GM10266 (cell line): ENCODE data around the gene EBF4.
"Not testable (repeated sequence)": the region's sequence is repeated elsewhere in the genome, so short reads cannot be mapped to it uniquely, and the experiment has no call there.

Source experiments
- DNase-seq: peaks from one replicate; pipeline ENCODE4 v3.0.0; 2012; ENCODE audit errors: extremely low spot score
- TF ChIP-seq, protein P1 (sequence below): IDR thresholded peaks from 2 replicates; pipeline ENCODE4 v1.5.1; 2012; ENCODE audit warnings: mild to moderate bottlenecking, low read depth; ENCODE audit not compliant: control insufficient read depth, insufficient read depth; ENCODE audit errors: missing control alignments

EBF4 gene

DNA sequence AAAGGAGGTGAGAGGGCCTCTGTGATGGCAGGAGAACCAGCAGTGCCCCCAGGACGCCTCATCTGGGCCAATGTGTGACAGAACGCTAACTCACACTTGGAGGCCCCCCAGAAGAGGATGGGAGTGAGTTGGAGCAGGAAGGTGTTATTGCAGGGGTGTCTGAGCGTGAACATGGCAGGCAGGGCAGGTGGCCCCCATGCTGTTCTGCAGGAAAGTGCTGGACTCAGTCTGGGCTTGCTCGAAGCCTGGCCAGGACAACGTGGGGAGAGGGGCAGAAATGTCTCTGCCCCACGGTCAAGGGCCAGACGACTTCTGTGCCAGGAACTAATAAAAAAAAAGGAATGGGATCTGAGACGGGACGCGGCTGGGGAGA is 931 bp upstream of the EBF4 start:
- TF ChIP-seq, protein P1, sequence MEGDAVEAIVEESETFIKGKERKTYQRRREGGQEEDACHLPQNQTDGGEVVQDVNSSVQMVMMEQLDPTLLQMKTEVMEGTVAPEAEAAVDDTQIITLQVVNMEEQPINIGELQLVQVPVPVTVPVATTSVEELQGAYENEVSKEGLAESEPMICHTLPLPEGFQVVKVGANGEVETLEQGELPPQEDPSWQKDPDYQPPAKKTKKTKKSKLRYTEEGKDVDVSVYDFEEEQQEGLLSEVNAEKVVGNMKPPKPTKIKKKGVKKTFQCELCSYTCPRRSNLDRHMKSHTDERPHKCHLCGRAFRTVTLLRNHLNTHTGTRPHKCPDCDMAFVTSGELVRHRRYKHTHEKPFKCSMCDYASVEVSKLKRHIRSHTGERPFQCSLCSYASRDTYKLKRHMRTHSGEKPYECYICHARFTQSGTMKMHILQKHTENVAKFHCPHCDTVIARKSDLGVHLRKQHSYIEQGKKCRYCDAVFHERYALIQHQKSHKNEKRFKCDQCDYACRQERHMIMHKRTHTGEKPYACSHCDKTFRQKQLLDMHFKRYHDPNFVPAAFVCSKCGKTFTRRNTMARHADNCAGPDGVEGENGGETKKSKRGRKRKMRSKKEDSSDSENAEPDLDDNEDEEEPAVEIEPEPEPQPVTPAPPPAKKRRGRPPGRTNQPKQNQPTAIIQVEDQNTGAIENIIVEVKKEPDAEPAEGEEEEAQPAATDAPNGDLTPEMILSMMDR, result no peak
- no peak for DNase-seq

DNA sequence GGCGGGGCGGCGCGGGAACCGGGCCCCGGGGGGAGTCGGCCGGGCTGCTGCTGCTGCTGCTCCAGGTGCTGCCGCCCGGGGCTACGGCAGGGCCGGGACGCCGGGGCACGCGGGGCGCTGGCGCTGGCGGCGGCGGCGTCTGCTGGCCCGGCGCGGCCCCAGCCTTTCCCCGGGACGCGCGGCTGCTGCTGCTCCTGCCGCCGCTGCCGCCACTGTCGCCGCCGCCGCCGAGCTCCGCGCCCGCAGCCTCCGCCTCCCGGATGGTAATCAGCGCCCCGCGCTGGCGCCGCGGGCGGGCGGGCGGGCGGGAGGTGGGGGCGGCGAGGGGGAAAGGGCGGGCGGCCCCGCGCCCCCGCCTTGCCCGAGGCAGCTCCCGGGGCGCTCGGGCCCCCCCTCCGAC is 306 bp downstream of the EBF4 start:
- TF ChIP-seq, protein P1, result no peak
- DNase-seq, result no peak

DNA sequence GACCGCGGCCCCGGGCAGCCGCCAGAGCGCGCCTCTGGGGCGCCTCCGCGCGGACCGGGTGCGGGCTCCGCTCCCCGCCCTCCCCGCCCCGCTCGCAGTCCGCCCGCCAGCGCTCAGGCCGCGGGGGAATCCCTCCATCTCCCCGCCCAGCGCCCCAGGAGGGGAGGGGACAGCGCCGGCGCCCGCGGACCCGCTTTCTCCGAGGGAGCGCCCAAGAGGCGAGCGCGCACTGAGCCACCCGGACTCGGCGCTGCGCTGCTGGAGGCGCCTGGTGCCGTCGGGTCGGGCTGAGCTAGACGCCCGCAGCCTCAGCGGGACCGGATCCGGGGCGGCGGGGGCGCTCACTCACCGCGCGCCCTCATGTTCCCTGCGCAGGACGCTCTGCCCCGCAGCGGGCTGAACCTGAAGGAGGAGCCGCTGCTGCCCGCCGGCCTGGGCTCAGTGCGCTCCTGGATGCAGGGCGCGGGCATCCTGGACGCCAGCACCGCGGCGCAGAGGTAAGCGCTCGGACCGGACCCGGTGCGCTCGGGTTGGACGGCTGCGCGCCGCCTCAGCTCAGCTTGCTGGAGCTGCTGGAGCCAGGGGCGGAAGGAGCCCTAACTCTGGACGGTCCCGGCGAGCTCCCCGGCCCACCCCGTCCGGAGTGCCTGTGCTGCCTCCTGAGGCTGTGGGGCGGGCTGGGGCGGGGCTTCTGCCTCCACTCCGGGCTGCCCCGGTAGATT is 867 bp downstream of the EBF4 start:
- peak; percentile 83 for DNase-seq
- TF ChIP-seq, protein P1, result peak; percentile 0

DNA sequence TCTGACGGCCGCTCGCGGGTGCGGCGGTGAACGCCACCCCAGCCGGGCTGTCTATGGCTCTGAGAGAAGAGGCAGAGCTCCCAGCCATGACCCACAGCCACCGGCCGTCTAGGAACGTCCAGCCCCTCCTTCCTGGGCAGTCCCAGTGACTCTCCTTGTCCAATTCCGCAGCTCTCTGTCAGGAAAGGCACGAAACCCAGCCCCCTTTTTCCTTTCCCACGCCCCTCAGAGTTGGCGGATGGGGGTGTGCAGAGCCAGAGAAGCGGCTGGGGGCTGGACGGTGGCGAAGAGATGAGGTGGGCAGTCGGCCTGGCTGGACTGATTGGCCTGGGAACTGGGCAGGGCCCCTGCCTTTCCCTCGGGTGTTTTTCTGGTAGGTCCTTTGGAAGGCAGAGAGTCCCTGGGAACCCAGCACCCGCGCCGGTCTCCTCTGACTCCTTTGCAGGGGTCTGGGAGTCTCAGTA is 1.5 kb downstream of the EBF4 start:
- DNase-seq, result peak; percentile 35

DNA sequence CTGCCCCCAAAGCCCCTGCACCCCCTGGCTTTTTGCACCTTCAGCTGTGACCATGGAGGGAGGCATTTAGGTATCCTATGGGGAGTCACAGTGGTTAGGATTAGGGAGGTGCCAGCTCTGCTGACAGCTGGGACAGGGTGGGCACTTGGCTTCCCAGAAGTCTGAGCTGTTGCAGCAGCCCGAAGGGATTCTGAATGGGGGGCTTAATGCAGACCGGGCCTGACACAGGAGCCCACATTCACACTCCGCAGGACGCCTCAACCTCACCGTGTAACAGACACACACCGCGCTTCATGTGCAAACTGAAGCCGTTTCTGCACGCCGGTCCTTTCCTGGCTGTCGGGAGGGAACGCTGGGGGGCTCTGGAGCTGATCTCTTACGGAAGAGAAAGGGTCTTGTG is 1.9 kb downstream of the EBF4 start:
- no peak for DNase-seq
- TF ChIP-seq, protein P1, result no peak

More for the DNA sequence above, 1.5 kb downstream of the EBF4 start:
- TF ChIP-seq, protein P1, result no peak

DNA sequence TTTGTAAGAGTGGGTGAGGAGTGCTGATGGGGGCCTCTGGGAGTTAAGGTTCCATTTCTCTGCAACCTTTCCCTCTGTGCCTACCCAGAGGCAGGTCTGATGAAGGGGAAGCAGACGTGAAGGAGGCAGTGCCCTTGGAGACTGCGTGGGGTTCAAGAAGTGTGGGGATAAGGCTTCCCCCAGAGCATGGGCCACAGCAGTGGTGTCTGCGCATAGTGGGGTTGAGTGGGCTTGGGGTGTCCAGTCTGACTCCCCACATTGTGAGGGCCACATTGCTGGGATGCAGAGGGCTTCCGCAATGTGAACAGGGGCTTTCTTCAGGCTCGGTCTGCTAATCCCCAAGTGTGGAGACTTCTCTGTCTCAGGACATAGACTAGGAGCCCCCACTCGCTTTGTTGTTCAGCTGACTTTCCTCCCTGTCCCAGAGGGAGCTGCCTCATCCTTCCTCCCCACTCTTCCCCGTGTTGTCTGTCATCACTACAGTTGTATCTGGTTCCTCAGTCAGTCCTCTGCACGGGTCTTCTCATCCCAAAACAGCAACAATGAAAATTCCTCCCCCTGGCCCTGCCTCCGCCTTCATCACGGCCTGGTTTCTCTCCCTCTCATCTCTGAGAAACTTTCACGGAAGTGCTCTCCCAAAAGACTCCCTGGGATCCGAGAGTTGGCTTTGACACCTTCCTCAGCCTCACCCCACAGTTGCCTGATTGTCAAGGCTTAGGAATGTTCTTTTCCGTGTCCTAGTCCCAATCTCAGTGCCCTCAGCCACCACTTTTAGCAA is 2.8 kb downstream of the EBF4 start:
- TF ChIP-seq, protein P1, result no peak
- no peak for DNase-seq

DNA sequence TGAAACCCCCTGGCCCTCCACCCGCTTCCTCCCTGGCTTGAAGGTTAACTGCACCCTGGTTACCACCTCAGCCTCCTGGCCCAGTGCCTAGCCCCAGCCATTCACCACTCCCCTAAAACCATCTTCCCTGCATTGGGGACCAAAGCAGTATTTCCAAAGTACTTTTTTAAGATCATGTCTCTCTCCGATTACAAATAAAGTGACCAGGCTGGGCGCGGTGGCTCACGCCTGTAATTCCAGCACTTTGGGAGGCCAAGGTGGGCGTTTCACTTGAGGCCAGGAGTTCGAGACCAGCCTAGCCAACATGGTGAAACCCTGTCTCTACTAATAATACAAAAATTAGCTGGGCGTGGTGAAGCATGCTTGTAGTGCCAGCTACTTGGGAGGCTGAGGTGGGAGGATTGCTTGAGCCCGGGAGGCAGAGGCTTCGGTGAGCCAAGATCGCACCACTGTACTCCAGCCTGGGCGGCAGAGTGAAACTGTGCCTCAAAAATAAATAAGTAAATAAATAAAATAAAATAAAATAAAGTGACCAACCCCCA is 3.5 kb downstream of the EBF4 start:
- not testable (repeated sequence) for DNase-seq
